ENCODE measurements around the gene ZNF407. TPM values are rescaled to one million over a fixed set of nuclear protein-coding genes. Genes with fewer than 3 reads are reported as not detected.

The ZNF407 gene
- total and polyA plus RNA-seq, 4 donors: 1.3 to 21.1 (median 9.5) TPM

DNA sequence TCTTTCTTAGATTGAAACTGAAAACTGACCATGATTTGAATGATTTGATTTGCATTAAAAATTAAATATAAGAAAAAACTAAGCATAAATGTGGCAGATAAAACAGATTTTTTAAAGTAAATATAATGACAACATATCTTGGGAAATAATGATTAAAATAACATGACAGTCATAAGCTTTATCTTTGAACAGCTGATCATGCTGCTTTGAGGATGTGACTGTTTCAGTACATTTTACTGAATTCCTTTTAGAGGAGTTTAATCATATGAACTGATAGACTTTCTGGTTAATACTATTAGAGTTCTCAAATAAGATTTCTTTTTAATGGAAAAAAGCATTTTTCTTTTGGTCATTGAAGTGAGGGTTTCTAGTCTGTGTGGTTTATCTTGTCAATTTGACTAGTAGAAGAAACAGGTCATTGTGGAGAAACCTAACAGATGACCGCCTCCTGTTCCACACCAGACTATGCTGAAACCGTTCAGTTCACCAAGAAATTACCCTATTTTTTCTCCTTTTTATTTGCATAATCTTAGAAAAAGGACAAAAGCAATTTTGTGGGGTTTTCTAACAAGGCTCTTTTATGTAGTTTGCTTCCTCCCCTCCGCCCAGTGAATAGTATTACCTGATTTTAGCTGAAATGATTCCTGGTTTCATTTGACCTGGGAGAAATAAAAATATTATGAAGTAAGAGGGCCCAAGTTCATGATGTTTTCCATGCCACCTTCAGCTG, 349.1 kb downstream of the ZNF407 start:
- H3K36me3 ChIP-seq (ENCODE audit: control insufficient read depth in 1 of 2, insufficient read depth in 2 of 2, low read length in 1 of 2): no peaks in the 10 kb centered on the region
- H3K27me3 ChIP-seq (ENCODE audit: control insufficient read depth in 1 of 2, insufficient read depth in 2 of 2, low read length in 1 of 2): no peaks in the 10 kb centered on the region
- no peak overlapping the region for H3K27ac ChIP-seq (ENCODE audit: low read depth in 1 of 2, low read length in 2 of 2)
- DNase-seq (no peak), ATAC-seq (ENCODE audit: low FRiP score) (no peak)
- no peaks in the 10 kb centered on the region for H3K9me3 ChIP-seq (ENCODE audit: control insufficient read depth, low read length)
- intact Hi-C loops (cut with DNase I): no loop called here
- H3K4me3 ChIP-seq (ENCODE audit: low read length in 2 of 2): no peak overlapping the region
- 96 to 98% methylated on average over 3 of the region's 3 CpGs for WGBS, 2 donors
- peaks cover 3 to 4% of the 10 kb centered on the region in 2 donors for H3K4me1 ChIP-seq (ENCODE audit: control insufficient read depth in 1 of 2, insufficient read depth in 2 of 2, low read length in 2 of 2)

DNA sequence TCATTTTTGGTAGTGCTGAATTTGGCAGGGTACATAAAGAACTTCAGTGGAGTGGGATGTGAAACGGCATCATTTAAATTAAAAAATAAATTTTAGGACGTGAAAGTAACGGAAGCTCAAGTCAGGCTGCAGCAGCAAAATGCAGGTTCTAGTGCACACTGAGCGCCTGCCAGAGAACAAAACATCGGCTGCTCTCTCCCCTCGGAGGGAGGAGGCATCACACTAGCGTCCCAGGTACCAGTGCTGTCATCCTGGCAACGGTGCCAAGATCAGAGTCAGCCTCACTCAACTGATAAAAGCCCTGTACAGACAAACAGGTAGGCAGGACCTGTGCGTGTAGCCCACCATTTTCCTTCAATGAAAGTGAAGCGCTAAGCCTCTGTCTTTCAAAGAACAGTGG, 349.7 kb downstream of the ZNF407 start:
- Histone ChIP-seq H3K9me3 (ENCODE audit: control insufficient read depth, low read length) (no peaks in the 10 kb centered on the region), H3K4me1 (ENCODE audit: control insufficient read depth in 1 of 2, insufficient read depth in 2 of 2, low read length in 2 of 2) (peaks cover 3 to 4% of the 10 kb centered on the region in 2 donors), H3K27me3 (ENCODE audit: control insufficient read depth in 1 of 2, insufficient read depth in 2 of 2, low read length in 1 of 2) (no peaks in the 10 kb centered on the region), H3K27ac (ENCODE audit: low read depth in 1 of 2, low read length in 2 of 2) (no peak overlapping the region), H3K4me3 (ENCODE audit: low read length in 2 of 2) (no peak overlapping the region), H3K36me3 (ENCODE audit: control insufficient read depth in 1 of 2, insufficient read depth in 2 of 2, low read length in 1 of 2) (no peaks in the 10 kb centered on the region)
- ATAC-seq (ENCODE audit: low FRiP score): no peak
- 93 to 94% methylated on average over 10 of the region's 10 CpGs for WGBS, 2 donors
- no peak for DNase-seq
- intact Hi-C loops (cut with DNase I): no loop called here

DNA sequence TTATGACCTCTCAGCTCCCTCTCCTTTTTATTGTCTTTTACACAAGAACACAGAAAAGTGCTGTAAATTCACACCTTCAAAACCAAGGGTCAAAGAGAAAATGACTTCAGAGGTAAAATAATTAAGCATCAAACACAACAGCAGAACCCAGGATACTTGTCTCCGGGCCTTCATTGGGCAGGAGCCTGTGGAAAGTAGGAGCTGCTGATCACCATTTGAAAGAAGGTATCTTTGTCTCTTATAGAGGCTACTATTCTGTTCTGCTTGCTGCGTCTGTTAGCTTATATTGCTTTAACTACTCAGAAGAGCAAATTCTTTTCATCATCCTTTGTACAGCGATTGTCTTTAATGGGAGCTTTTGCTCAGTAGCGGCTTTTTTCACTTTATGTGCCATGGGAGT, 350.2 kb downstream of the ZNF407 start:
- ATAC-seq (ENCODE audit: low FRiP score): no peak
- no peaks in the 10 kb centered on the region for H3K27me3 ChIP-seq (ENCODE audit: control insufficient read depth in 1 of 2, insufficient read depth in 2 of 2, low read length in 1 of 2)
- H3K9me3 ChIP-seq (ENCODE audit: control insufficient read depth, low read length): no peaks in the 10 kb centered on the region
- no peak for DNase-seq
- 93 to 97% methylated on average over 4 of the region's 4 CpGs for WGBS, 2 donors
- no peak overlapping the region for H3K27ac ChIP-seq (ENCODE audit: low read depth in 1 of 2, low read length in 2 of 2)
- no peaks in the 10 kb centered on the region for H3K36me3 ChIP-seq (ENCODE audit: control insufficient read depth in 1 of 2, insufficient read depth in 2 of 2, low read length in 1 of 2)
- H3K4me3 ChIP-seq (ENCODE audit: low read length in 2 of 2): no peak overlapping the region
- intact Hi-C loops (cut with DNase I): no loop called here
- peaks cover 3 to 4% of the 10 kb centered on the region in 2 donors for H3K4me1 ChIP-seq (ENCODE audit: control insufficient read depth in 1 of 2, insufficient read depth in 2 of 2, low read length in 2 of 2)

DNA sequence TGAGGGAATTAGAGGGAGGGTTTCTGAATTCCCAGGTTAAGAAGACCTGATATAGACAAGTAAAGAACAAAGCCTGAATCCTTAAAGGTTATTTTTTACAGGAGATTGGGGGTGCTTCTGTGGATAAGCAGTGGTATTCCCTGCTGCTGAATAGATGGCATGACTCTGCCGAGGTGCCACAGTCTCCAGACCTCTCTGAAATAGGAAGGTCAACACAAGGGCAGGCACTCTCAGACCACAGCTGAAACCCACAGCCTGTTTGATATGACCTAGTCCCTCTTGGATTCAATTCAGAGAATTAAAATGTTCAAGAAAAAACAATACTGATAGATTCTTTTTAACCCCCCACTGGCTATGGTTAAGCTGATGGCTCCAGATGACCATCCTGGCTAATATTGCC, 351.9 kb downstream of the ZNF407 start:
- ATAC-seq (ENCODE audit: low FRiP score): no peak
- no peak overlapping the region for H3K27ac ChIP-seq (ENCODE audit: low read depth in 1 of 2, low read length in 2 of 2)
- no peaks in the 10 kb centered on the region for H3K36me3 ChIP-seq (ENCODE audit: control insufficient read depth in 1 of 2, insufficient read depth in 2 of 2, low read length in 1 of 2)
- DNase-seq: no peak
- no peaks in the 10 kb centered on the region for H3K9me3 ChIP-seq (ENCODE audit: control insufficient read depth, low read length)
- H3K27me3 ChIP-seq (ENCODE audit: control insufficient read depth in 1 of 2, insufficient read depth in 2 of 2, low read length in 1 of 2): no peaks in the 10 kb centered on the region
- H3K4me1 ChIP-seq (ENCODE audit: control insufficient read depth in 1 of 2, insufficient read depth in 2 of 2, low read length in 2 of 2): peaks cover 3 to 4% of the 10 kb centered on the region in 2 donors
- intact Hi-C loops (cut with DNase I): no loop called here
- WGBS, 2 donors: 70 to 82% methylated on average over 1 of the region's 1 CpG
- no peak overlapping the region for H3K4me3 ChIP-seq (ENCODE audit: low read length in 2 of 2)

DNA sequence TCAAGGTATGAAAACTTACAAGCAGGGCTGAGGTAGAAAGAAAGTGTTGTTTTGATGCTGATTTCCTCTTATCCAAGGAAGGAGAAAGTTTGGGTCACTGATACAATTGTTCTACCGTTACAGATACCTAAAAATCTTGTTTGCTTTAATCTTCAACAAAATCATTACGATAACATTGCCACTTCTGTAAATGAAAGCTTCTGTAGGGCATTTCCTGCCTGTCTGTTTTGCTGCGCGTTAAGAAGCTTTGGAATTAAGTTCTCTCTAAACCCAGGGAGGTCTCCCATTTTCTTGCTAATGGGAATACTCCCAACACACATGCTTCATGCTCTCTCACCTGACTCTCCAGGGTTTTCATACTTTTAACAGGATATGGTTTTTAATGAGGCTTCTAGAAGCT, 352.8 kb downstream of the ZNF407 start:
- intact Hi-C loops (cut with DNase I): no loop called here
- WGBS, 2 donors: 88 to 89% methylated on average over 4 of the region's 4 CpGs

DNA sequence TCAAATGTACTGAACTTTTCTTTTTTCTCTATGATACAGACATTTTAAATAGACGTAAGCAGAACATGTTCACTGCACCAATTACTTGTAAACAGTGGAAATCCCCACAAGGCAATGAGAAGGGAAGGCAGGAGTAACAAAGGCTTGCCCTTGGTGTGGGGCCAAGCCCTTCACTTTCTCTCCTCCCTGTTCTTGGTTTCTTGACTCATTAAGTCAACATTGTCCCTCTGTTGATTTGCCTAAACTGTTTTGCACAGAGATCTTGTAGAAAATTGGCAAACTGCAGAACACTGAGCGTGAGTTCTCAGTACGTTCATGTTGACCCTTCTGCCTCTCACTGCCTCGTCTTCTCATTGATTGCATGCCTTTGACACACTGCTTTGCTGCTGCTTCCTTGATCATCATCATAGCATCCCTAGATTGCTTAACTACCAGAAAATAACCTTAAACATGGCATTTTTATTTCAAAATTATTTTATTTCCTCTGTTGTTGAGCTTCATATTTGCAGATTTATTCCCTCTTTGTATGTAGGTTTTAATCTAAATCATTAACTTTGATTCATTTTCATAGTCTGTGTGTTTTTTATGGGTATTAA, 353.6 kb downstream of the ZNF407 start:
- intact Hi-C loops (cut with DNase I): no loop called here
- H3K4me1 ChIP-seq (ENCODE audit: control insufficient read depth in 1 of 2, insufficient read depth in 2 of 2, low read length in 2 of 2): peaks cover 3 to 4% of the 10 kb centered on the region in 2 donors
- 2 to 6% methylated on average over 4 of the region's 4 CpGs for WGBS, 2 donors
- no peak overlapping the region for H3K27ac ChIP-seq (ENCODE audit: low read depth in 1 of 2, low read length in 2 of 2)
- H3K4me3 ChIP-seq (ENCODE audit: low read length in 2 of 2): no peak overlapping the region
- ATAC-seq (ENCODE audit: low FRiP score) (peak; percentile 86), DNase-seq (peak in 1 of 2 donors; percentile 68)
- no peaks in the 10 kb centered on the region for H3K36me3 ChIP-seq (ENCODE audit: control insufficient read depth in 1 of 2, insufficient read depth in 2 of 2, low read length in 1 of 2)
- H3K27me3 ChIP-seq (ENCODE audit: control insufficient read depth in 1 of 2, insufficient read depth in 2 of 2, low read length in 1 of 2): no peaks in the 10 kb centered on the region
- no peaks in the 10 kb centered on the region for H3K9me3 ChIP-seq (ENCODE audit: control insufficient read depth, low read length)

More for the DNA sequence above, 352.8 kb downstream of the ZNF407 start:
- DNase-seq: no peak
- Histone ChIP-seq H3K9me3 (ENCODE audit: control insufficient read depth, low read length) (no peaks in the 10 kb centered on the region), H3K4me1 (ENCODE audit: control insufficient read depth in 1 of 2, insufficient read depth in 2 of 2, low read length in 2 of 2) (peaks cover 3 to 4% of the 10 kb centered on the region in 2 donors), H3K4me3 (ENCODE audit: low read length in 2 of 2) (no peak overlapping the region), H3K36me3 (ENCODE audit: control insufficient read depth in 1 of 2, insufficient read depth in 2 of 2, low read length in 1 of 2) (no peaks in the 10 kb centered on the region), H3K27ac (ENCODE audit: low read depth in 1 of 2, low read length in 2 of 2) (no peak overlapping the region), H3K27me3 (ENCODE audit: control insufficient read depth in 1 of 2, insufficient read depth in 2 of 2, low read length in 1 of 2) (no peaks in the 10 kb centered on the region)
- ATAC-seq (ENCODE audit: low FRiP score): no peak

DNA sequence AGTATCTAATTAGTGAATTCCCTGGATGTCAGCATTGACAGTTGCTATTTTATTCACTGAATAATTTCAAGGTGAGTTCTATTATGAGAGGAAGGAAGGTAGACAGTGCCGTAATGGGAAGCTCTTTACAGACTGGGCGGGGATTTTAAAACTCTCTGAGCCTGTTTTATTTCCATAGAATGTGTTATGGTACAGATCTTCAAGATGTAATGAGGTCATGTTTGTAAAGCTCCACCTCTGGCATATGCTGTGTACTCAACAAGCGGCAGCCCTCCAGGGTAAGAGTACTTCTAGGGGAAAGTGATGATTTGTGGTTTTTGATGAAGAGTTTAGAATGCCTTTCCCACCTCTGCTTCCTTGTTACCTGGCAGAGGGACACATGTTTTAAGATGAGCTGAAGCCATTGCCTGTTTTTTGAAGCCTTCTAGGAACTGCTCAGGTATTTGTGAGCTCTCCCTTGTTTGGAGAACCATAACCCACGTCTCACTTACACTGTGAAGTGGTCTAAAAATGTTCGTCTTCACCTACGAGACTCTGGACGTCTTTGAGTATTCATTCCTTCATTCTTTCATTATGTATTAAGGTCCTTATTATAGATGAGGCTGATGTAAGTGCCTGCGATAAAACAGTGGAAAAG, 360.0 kb downstream of the ZNF407 start:
- Histone ChIP-seq H3K4me3 (ENCODE audit: low read length in 2 of 2) (no peak overlapping the region), H3K9me3 (ENCODE audit: control insufficient read depth, low read length) (no peaks in the 10 kb centered on the region), H3K36me3 (ENCODE audit: control insufficient read depth in 1 of 2, insufficient read depth in 2 of 2, low read length in 1 of 2) (peaks cover 0 to 3% of the 10 kb centered on the region in 2 donors), H3K4me1 (ENCODE audit: control insufficient read depth in 1 of 2, insufficient read depth in 2 of 2, low read length in 2 of 2) (no peaks in the 10 kb centered on the region), H3K27ac (ENCODE audit: low read depth in 1 of 2, low read length in 2 of 2) (no peak overlapping the region), H3K27me3 (ENCODE audit: control insufficient read depth in 1 of 2, insufficient read depth in 2 of 2, low read length in 1 of 2) (no peaks in the 10 kb centered on the region)
- ATAC-seq (ENCODE audit: low FRiP score): no peak
- DNase-seq: no peak
- intact Hi-C loops (cut with DNase I): no loop called here
- WGBS, 2 donors: 95% methylated on average over 8 of the region's 8 CpGs

DNA sequence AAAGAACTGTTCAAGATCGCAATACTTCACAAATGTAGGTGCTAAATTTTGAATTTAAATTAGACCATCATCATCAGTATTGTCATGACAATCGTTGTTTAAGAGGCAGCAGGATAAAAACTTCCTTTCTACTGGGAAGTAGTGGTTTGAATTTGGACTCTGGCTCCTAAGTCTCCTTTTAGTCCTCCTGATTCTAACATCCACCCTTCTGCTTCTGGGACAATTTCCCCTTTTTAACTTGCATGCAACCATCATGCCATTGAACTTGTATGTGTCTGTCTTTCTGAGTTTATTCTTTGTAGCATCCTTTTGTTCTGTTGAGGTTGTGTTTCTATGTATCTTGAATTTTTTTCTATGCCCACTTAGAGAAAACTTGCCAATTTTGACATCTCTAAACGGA, 361.5 kb downstream of the ZNF407 start:
- no peak for ATAC-seq (ENCODE audit: low FRiP score)
- 94 to 97% methylated on average over 3 of the region's 3 CpGs for WGBS, 2 donors
- H3K4me1 ChIP-seq (ENCODE audit: control insufficient read depth in 1 of 2, insufficient read depth in 2 of 2, low read length in 2 of 2): no peaks in the 10 kb centered on the region
- no peak for DNase-seq
- intact Hi-C loops (cut with DNase I): no loop called here
- H3K4me3 ChIP-seq (ENCODE audit: low read length in 2 of 2): no peak overlapping the region
- peaks cover 0 to 3% of the 10 kb centered on the region in 2 donors for H3K36me3 ChIP-seq (ENCODE audit: control insufficient read depth in 1 of 2, insufficient read depth in 2 of 2, low read length in 1 of 2)
- H3K27ac ChIP-seq (ENCODE audit: low read depth in 1 of 2, low read length in 2 of 2): no peak overlapping the region
- H3K9me3 ChIP-seq (ENCODE audit: control insufficient read depth, low read length): no peaks in the 10 kb centered on the region
- no peaks in the 10 kb centered on the region for H3K27me3 ChIP-seq (ENCODE audit: control insufficient read depth in 1 of 2, insufficient read depth in 2 of 2, low read length in 1 of 2)

DNA sequence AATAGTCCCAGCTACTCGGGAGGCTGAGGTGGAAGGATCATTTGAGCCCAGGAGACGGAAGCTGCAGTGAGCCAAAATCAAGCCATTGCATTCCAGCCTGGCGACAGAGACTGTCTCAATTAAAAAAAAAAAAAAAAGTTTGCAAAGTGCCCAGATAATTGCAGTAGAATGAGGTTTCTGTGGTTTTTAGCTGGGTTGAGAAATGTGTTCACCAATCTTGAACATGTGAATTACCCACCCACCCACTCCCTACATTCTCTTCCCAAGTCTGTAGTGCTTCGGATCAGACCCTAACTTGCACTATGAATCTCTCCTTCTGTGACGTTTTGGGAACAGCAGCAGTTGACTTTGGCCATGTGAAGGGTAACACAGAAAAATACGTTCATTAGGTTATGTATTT, 363.9 kb downstream of the ZNF407 start:
- Histone ChIP-seq H3K36me3 (ENCODE audit: control insufficient read depth in 1 of 2, insufficient read depth in 2 of 2, low read length in 1 of 2) (peaks cover 0 to 3% of the 10 kb centered on the region in 2 donors), H3K27me3 (ENCODE audit: control insufficient read depth in 1 of 2, insufficient read depth in 2 of 2, low read length in 1 of 2) (no peaks in the 10 kb centered on the region), H3K4me3 (ENCODE audit: low read length in 2 of 2) (no peak overlapping the region), H3K27ac (ENCODE audit: low read depth in 1 of 2, low read length in 2 of 2) (no peak overlapping the region), H3K9me3 (ENCODE audit: control insufficient read depth, low read length) (no peaks in the 10 kb centered on the region), H3K4me1 (ENCODE audit: control insufficient read depth in 1 of 2, insufficient read depth in 2 of 2, low read length in 2 of 2) (no peaks in the 10 kb centered on the region)
- WGBS, 2 donors: 81 to 83% methylated on average over 6 of the region's 6 CpGs
- intact Hi-C loops (cut with DNase I): no loop called here
- ATAC-seq (ENCODE audit: low FRiP score) (no peak), DNase-seq (no peak)

All from aorta (tissue), 5 donors.